ENCODE data around the gene UVRAG. TPM values are rescaled to one million over a fixed set of nuclear protein-coding genes. Genes with fewer than 3 reads are reported as not detected.

Gene UVRAG
- total and polyA plus RNA-seq, 2 of the 4 experiments (the other 2 are of a cell fraction): 5.6 to 10.9 TPM

GRCh38 chr11:75980031-75980430, 165.0 kb downstream of the UVRAG start:
- POLR2A ChIA-PET (ENCODE audit: unreplicated experiment): no interaction called here
- Histone ChIP-seq H4K5ac (ENCODE audit: low read depth, low read length) (no peak overlapping the region), H2AK9ac (replicated peaks; ENCODE audit: low read depth, low read length, poor library complexity) (no peak overlapping the region), H3K36me3 (ENCODE audit: control insufficient read depth, insufficient read depth, low read length) (0 out of 2 replicates have a peak, but pooled peaks cover 2% of the 10 kb centered on the region), H3K4me3 (ENCODE audit: insufficient read depth, low read depth, low read length) (no peak overlapping the region), H2AFZ (replicated peaks; ENCODE audit: low read length, poor library complexity) (no peak overlapping the region), H3K4ac (ENCODE audit: low read depth, low read length) (no peak overlapping the region), H4K8ac (ENCODE audit: low read depth in 2 of 2, low read length in 2 of 2) (no peak overlapping the region), H3K79me1 (ENCODE audit: low read depth in 1 of 2, low read length in 2 of 2) (peaks cover 0 to 7% of the 10 kb centered on the region in 2 experiments; a peak in 1 of 4 replicates), H2BK20ac (ENCODE audit: low read depth, low read length) (no peak overlapping the region), H2BK5ac (ENCODE audit: low read depth, low read length, poor library complexity, severe bottlenecking) (no peak overlapping the region), H3K56ac (ENCODE audit: extremely low read depth, insufficient read depth, low read length) (no peak overlapping the region), H3K9me1 (ENCODE audit: insufficient read depth, low read length) (no peaks in the 10 kb centered on the region), H3K23ac (ENCODE audit: low read depth, low read length) (no peak overlapping the region), H4K20me1 (ENCODE audit: insufficient read depth, low read length) (no peaks in the 10 kb centered on the region), H3K4me1 (ENCODE audit: control insufficient read depth, insufficient read depth, low read length) (no peaks in the 10 kb centered on the region), H3K14ac (replicated peaks; ENCODE audit: low read depth, low read length) (no peak overlapping the region), H3K9ac (ENCODE audit: low read depth, low read length) (no peak overlapping the region), H3K4me2 (ENCODE audit: low read depth, low read length) (no peak overlapping the region), H3K27me3 (ENCODE audit: control insufficient read depth, insufficient read depth, low read length) (no peaks in the 10 kb centered on the region), H2AK5ac (ENCODE audit: low read depth, low read length) (no peak overlapping the region), H2BK15ac (ENCODE audit: low read depth, low read length) (no peak overlapping the region), H3K9me3 (ENCODE audit: control insufficient read depth, insufficient read depth, low read length) (no peaks in the 10 kb centered on the region), H4K91ac (ENCODE audit: insufficient read depth, low read depth, low read length) (no peak overlapping the region), H3K18ac (ENCODE audit: low read depth, low read length) (no peak overlapping the region), H2BK120ac (ENCODE audit: low read depth, low read length) (no peak overlapping the region), H3K27ac (ENCODE audit: insufficient read depth, low read length) (no peak overlapping the region)
- CTCF ChIA-PET: no interaction called here
- ATAC-seq (ENCODE audit: low read depth) (no peak), DNase-seq (no peak)
- TF ChIP-seq CTCF (conservative IDR thresholded peaks at IDR 0.05; ENCODE audit: low read depth, low read length) (no peak), MAFK (IDR thresholded peaks at IDR 0.05; ENCODE audit: low read depth, low read length) (no peak), RCOR1 (IDR thresholded peaks at IDR 0.05; ENCODE audit: insufficient replicate concordance, low read length) (no peak), MAZ (IDR thresholded peaks at IDR 0.05; ENCODE audit: borderline replicate concordance, low read depth, low read length) (no peak), RFX5 (IDR thresholded peaks at IDR 0.05; ENCODE audit: low read depth, low read length) (no peak), FOS (IDR thresholded peaks at IDR 0.05; ENCODE audit: low read depth, low read length) (no peak), RAD21 (IDR thresholded peaks at IDR 0.05; ENCODE audit: low read length) (no peak), MXI1 (IDR thresholded peaks at IDR 0.05; ENCODE audit: borderline replicate concordance, low read depth, low read length) (no peak), CHD1 (IDR thresholded peaks at IDR 0.05; ENCODE audit: low read depth, low read length) (no peak), SMC3 (IDR thresholded peaks at IDR 0.05; ENCODE audit: low read depth, low read length) (no peak), ELK1 (IDR thresholded peaks at IDR 0.05; ENCODE audit: borderline replicate concordance, low read depth, low read length) (no peak), POLR2A (IDR thresholded peaks at IDR 0.05; ENCODE audit: low read depth, low read length) (no peak), CEBPB (IDR thresholded peaks at IDR 0.05; ENCODE audit: low read depth, low read length) (no peak), BHLHE40 (IDR thresholded peaks at IDR 0.05; ENCODE audit: low read depth, low read length) (no peak), NFE2L2 (IDR thresholded peaks at IDR 0.05; ENCODE audit: low read depth, low read length) (no peak)
- TF ChIP-seq, protein P1, sequence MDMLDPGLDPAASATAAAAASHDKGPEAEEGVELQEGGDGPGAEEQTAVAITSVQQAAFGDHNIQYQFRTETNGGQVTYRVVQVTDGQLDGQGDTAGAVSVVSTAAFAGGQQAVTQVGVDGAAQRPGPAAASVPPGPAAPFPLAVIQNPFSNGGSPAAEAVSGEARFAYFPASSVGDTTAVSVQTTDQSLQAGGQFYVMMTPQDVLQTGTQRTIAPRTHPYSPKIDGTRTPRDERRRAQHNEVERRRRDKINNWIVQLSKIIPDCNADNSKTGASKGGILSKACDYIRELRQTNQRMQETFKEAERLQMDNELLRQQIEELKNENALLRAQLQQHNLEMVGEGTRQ (IDR thresholded peaks at IDR 0.05; ENCODE audit: low read depth, low read length): no peak
- dilution Hi-C loops (cut with HindIII; ENCODE audit: low sequenced_read_pairs, unreplicated experiment): no loop called here
- intact Hi-C loops (cut with micrococcal nuclease): no loop called here
- WGBS, 2 experiments (ENCODE audit: extremely low coverage in 2 of 2, insufficient read length in 1 of 2): no CpG with 5 or more reads among the region's 2 CpGs
- in situ Hi-C loops (cut with MboI; ENCODE audit: low sequenced_read_pairs): no loop called here
- no TSS peak for BruUV-seq (replicated peaks)

Measured in IMR-90 (cell line).